GM18526 (cell line): ENCODE measurements around the gene CCNL1.

Experiments
- POLR2A ChIP-seq: IDR thresholded peaks from 3 replicates; pipeline ENCODE4 v1.6.1; 2011; ENCODE audit not compliant: insufficient read length; ENCODE audit errors: extremely low read depth

CCNL1 gene

DNA sequence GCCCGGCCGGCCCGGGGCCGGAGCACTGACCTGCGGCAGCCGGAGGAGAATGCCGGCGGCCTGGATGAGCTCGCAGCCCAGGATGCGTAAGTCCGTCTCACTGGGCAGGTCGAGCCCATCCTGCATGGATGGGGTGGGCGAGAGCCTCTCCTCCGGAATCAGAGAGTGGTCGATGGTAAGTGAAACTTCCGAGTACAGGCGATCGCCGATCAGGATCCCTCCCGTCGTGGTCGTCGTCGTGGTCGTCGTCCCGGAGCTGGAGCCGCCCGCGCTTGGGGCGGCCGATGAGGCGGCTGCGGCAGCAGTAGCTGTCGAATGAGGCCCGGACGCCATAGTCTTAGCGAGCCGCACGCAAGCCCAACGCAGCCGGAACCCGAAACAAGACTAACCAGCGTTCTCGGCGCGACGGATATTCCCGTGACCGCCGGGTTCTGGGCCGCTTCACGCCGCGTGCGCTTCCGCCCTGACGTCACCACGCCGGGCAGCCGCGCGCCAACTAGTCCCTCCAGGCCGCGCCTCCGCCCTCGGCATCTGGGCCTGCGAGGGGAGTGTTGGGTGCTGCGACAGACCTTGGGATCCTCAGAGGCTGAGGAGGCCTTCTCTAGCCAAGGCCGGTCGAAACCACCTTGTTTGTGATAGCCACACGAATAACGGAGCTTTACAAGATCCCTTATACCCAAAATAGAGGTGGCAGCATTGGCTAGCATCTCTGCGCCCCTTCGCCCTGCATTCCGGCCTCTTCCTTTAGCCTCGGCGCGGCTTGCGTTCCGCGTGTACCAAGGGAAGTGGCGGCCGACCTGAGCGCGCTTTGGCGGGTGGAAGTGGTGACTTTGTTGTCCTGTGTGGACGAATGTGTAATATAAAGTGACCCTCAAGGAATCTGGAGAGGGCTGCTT, at the start of gene CCNL1:
Gene CCNL1, minus strand, starts transcription at position 386 of the 896 bp plus-strand sequence. Its CDS starts 53 bp downstream, at position 333.
- peak; percentile 99 for TF ChIP-seq POLR2A

DNA sequence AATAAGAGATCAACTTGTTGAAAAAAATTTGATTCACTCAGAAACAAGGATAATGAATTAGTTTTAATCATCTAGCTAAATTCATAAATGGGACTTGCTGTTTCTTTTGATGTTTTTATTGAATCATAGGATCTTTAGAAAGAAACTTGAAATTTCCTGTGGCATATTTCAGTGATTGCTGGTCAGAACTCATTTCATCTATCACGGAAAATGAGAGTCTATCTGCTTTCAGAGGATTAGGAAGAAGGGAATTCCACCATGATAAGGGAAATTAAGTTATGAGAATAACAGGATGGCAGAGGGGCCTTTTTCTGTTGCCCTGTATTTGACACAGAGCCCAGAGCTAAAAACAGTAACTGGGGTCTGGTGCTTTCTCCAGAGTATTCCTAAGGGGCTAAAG, 44.9 kb upstream of the CCNL1 start:
- no peak for TF ChIP-seq POLR2A

DNA sequence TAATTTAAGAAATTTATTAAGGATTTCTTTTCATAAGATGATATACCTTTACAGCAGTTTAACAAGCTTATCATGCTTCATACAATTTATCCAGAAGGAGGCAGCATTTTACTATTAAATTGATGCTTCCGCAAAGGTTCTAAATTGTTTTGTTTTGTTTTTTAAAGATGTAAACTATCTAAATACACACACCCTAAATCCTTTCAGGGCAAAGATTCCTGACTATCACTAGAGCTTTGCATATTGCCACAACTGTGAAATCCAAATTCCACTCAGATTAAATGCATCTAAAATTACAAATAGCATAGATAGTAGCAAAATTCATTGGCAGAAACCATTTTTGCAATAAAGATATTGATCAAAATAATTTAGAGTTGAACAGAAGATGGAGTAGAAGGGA, 44.5 kb upstream of the CCNL1 start:
- TF ChIP-seq POLR2A, result no peak

DNA sequence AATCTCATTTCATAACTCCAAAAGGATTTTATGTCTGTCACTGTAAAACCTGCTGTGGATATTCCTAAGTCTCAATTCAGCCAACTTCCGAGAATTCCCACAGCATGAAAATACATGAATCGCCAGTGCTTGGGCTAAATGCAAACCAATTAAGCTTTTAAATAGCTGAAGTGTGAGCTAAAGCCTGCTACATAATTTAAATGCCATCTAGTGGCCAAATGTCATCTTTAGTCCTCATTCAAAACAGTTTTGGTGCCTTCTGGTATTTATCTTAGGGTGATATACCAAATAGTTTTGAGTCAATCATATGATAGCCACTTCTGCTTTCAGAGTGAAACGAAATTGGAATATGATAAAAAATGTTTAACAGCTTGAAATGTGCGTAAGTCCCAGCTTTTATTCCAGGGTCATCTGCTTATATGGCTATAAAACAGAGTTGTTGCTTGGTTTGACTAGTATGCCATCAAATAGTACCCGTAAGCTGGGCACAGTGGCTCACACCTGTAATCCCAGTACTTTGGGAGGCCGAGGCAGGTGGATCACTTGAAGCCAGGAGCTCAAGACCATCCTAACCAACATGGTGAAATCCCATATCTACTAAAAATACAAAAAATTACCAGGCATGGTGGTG, 41.8 kb upstream of the CCNL1 start:
- no peak for TF ChIP-seq POLR2A

DNA sequence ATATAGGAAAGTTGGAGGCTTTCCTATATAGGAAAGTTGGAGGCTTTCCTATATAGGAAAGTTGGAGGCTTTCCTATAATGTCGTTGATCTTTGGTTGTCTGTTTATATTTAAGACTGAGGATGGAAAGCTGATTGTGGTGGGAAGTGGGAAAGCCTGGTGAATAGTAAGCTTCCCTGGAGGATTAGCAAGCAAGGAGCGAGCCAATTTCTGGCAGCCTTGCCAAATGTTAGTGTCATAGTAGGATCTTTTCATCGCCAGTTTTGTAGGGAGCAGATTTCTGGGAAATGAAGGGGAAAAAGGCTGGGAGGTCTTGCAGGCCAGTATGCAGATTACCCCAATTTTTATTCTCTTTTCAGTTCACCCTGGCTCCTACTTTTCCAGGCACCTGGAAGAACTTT, 39.9 kb upstream of the CCNL1 start:
- TF ChIP-seq POLR2A, result no peak

DNA sequence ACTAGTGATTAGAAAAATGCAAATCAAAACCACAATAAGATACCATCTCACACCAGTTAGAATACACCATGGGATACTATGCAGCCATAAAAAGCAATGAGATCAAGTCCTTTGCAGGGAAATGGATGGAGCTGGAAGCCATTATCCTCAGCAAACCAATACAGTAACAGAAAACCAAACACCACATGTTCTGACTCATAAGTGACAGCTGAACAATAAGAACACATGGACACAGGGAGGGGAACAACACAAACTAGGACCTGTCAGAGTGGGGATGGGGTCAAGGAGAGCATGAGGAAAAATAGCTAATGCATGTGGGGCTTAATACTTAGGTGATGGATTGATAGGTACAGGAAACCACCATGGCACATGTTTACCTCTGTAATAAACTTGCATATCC, 36.0 kb upstream of the CCNL1 start:
- no peak for TF ChIP-seq POLR2A

DNA sequence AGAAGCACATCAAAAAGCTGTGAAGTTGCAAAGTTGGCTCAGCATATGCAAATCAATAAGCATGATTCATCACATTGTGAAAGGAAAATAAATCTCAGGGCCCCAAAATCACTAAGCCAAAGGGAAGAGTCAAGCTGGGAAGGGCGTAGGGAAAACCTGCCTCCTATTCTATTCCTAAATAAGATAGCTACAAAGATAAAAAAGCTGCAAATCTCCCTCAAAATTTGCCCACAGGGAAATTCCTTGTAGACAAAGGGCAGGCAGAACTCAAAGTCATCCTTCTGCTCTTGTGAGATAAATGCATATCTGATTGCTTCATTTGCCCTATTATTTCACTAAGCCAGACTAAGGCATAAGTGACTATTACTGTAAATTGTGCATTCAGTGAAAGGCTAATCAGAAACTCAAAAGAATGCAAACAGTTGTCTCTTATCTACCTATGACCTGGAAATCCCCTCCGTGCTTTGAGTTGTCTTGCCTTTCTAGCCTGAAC, 30.5 kb upstream of the CCNL1 start:
- TF ChIP-seq POLR2A, result no peak

DNA sequence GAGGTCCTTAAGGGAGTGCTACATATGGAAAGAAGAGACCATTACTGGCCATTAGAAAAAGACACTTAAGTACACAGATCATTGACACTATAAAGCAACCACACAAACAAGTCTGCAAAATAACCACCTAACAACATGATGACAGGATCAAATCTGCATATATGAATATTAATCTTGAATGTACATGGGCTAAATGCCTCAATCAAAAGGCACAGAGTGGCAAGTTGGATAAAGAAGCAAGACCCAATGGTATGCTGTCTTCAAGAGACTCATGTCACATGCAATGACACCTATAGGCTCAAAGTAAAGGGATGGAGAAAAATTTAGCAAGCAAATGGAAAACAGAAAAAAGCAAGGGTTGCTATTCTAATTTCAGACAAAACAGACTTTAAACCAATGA, 28.4 kb upstream of the CCNL1 start:
- no peak for TF ChIP-seq POLR2A

DNA sequence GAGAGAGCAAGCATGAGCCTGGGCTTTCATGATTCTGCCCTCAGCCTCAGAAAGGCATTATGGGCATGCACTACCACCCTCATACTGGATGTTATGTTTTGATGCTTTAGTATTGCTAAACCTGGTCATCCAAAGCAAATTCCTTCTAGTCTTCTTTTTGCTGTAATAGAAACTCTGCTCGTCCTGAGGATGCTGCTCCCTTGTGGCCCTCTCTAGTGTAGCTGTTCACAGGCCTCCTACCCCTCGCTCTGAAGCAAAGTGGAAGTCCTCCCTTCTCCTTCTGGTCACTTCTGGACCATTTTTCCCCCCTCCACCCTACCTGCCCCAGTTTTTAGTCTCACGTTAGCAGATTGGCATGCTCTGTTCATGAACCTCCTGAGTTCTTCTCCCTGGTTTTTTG, 22.9 kb upstream of the CCNL1 start:
- TF ChIP-seq POLR2A, result no peak

DNA sequence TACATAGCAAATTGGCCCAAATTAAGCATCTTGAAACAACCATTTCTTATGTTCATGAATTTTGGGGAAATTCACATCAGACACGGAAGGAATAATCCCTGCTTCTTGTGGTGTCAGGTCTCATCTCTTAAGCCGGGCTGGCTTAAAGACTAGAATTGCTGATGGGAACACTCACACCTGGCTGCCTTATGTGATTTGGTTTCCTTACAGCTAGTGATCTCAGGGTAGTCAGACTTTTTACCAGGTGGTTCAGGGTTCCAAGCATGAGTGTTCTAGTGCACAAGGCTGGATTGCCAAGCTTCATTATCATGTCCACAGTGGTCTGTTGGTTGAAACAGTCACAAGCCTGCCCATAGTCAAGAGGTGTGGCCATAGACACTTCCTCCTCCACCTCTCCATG, 20.3 kb upstream of the CCNL1 start:
- no peak for TF ChIP-seq POLR2A

DNA sequence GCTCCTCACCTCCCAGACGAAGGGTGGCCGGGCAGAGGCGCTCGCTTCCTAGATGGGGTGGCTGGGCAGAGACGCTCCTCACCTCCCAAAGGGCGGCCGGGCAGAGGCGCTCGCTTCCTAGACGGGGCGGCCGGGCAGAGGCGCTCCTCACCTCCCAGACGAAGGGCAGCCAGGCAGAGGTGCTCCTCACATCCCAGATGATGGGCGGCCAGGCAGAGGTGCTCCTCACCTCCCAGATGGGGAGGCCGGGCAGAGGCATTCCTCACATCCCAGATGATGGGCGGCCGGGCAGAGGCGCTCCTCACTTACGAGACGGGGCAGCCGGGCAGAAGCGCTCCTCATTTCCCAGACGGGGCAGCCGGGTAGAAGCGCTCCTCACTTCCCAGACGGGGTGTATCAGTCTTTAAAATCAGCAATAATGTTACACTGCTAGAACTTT, 19.4 kb upstream of the CCNL1 start:
- TF ChIP-seq POLR2A, result no peak

DNA sequence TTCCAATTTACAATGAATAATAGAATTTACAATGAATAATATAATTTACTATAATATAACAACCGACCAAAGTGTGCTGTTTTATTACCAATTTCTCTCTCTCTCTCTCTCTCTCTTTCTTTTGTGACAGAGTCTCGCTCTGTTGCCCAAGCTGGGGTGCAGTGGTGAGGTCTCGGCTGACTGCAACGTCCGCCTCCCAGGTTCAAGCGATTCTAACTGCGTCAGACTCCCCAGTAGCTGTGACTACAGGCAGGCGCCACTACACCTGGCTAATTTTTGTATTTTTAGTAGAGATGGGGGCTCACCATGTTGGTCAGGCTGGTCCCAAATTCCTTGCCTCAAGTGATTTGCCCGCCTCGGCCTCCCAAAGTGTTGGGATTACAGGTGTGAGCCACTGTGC, 17.0 kb upstream of the CCNL1 start:
- TF ChIP-seq POLR2A, result no peak

DNA sequence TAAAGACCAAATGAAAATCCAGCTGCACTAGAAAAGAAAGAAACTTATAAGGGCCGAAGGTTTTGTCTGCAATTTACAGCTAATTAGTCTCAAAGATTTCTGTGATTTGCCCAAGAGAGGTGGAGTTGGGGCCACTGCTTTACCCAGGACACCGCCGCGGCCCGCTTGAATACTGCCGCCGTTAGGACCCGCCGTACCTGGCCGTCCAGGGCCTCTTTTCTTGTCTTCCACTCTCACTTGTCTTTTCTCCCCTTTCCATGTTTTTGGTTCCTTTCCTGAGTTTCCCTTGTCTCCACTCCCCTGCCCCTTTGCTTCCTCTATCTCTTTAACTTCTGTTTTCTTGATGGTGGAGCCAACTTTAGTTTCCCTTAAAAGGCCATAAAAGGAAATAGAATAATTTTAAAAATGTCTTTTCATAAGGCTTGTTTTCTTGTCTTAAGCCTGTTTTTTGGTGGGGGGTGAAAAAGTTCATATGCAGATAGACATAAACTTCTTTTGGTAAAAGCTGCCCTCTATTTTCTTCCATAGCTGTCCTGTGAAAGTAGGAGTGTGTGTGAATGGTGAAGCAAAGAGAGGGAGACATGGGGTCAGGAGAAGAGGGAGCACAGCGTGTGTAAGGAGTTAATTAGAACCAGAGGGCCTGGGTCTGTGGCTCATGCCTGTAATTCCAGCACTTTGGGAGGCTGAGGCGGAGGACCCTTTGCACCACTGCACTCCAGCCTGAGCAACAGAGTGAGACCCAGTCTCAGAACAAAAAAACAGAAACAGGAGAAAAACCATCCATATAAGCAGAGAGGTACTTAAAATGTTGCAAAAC, 16.0 kb upstream of the CCNL1 start:
- TF ChIP-seq POLR2A, result no peak

DNA sequence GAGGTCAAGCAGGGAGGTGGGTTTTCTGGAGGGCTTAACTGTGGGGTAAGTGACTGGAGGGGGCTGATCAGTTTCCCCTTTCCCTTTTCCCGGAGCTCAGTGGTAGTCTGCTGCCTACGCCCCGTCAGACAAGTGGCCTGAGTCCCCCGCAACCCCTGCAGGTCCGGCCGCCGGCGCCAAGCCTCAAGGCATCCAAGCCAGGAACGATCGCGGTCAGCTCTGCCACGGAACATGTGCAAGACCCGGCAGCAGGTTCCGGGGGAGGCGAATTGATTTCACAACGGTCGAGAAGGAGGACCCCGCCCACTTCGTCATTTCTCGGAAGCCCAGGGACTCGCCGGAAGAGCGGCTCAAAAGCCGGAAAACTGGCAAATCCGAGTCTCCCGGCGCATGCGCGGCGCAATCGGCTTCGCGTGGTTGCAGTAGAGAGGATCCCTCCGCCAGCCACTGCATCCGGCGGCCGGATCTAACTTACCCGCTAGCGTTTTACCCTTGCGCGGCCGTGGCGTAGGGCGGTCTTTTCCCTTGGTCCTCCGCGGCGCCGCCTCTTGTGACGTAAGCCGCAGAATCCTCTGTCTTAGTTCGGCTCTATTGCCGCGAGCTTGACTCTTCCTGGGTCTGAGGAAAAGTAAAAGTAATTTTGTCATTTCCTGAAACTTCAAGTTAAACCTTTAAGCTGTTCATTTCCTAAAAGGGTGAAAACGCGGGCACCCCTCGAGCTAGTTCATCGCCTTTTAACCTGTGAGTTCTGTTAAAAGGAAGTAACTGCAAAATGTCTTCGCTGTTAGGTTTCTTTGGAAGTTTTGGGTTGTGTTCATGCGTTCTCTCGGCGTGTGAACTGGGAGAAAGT, 14.9 kb upstream of the CCNL1 start:
- peak; percentile 97 for TF ChIP-seq POLR2A

DNA sequence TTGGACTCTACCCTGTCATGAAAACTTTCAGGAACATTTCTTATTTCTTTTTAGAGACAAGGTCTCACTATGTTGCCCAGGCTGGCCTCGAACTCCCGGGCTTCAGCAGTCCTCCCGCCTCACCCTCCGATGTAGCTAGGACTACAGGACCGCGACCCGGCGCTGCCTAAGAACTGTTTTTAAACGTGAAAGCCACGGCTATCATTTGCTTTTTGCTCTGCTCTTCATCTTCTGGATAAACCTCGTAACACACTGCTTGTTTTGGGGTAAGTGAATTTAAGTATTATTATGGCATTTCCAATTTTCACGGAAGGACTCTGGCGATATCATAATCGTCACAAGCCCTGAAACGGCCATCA, 14.3 kb upstream of the CCNL1 start:
- TF ChIP-seq POLR2A, result no peak

DNA sequence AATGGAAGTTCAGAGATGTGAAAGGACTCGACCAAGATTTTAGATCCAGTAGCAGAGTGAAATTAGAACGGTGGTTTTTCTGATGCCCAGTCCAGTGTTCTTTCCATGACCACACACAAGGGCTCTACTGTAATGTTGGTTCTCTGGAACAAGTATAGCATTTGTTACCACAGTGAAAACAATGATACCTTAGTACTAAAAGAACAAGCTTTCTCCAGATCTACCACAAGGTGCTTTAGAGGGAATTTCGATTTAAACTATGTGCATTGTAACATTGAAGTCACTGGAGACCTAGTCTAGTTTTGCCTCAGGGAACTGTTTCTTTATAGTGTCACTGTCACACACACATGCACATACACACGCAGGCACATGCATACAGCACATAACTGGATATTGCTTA, 12.8 kb upstream of the CCNL1 start:
- no peak for TF ChIP-seq POLR2A
